Lower leg skin (tissue), 3 donors: ENCODE measurements around the gene TBC1D12.

Experiments
- POLR2A ChIP-seq, 2 donors: fragments of 450-650 bp; IDR thresholded peaks; one replicate each; pipeline ENCODE4 v1.6.1; 2016 to 2017; ENCODE audit warnings: antibody characterized with exemption in 2 of 2, mild to moderate bottlenecking in 1 of 2, moderate library complexity in 1 of 2
- TF ChIP-seq, protein P1 (sequence below), 3 donors: fragments of 450-650 bp; IDR thresholded peaks; one replicate each; pipeline ENCODE4 v1.5.1; 2016; ENCODE audit warnings: antibody characterized with exemption in 3 of 3, mild to moderate bottlenecking in 3 of 3, moderate library complexity in 2 of 3

DNA sequence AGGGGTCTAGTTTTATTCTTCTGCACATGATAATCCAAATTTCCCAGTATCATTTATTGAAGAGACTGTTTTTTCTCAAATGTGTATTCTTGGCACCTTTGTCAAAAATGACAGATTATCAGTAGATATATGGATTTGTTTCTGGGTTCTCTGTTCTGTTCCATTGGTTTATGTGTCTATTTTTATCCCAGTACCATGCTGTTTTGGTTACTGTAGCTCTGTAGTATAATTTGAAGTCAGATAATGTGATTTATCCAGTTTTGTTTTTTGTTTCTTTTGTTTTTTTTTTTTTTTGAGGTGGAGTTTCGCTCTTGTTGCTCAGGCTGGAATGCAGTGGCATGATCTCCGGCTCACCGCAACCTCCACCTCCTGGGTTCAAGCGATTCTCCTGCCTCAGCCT, 81.6 kb downstream of the TBC1D12 start:
- no peak for TF ChIP-seq POLR2A (IDR thresholded peaks at IDR 0.05)
- TF ChIP-seq, protein P1, sequence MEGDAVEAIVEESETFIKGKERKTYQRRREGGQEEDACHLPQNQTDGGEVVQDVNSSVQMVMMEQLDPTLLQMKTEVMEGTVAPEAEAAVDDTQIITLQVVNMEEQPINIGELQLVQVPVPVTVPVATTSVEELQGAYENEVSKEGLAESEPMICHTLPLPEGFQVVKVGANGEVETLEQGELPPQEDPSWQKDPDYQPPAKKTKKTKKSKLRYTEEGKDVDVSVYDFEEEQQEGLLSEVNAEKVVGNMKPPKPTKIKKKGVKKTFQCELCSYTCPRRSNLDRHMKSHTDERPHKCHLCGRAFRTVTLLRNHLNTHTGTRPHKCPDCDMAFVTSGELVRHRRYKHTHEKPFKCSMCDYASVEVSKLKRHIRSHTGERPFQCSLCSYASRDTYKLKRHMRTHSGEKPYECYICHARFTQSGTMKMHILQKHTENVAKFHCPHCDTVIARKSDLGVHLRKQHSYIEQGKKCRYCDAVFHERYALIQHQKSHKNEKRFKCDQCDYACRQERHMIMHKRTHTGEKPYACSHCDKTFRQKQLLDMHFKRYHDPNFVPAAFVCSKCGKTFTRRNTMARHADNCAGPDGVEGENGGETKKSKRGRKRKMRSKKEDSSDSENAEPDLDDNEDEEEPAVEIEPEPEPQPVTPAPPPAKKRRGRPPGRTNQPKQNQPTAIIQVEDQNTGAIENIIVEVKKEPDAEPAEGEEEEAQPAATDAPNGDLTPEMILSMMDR (IDR thresholded peaks at IDR 0.05), result no peak
